HepG2 (cell line): ENCODE results near the gene PEX13.

ENCODE experiments used
- NCOA5 ChIP-seq: sonication (generic); formaldehyde crosslinking; IDR thresholded peaks from 2 replicates; pipeline ENCODE4 v1.4.0; 2020; ENCODE audit warnings: missing genetic modification reagents
- NR2C2 ChIP-seq: sonication (generic); formaldehyde crosslinking; IDR thresholded peaks from 2 replicates; pipeline ENCODE4 v1.4.0; 2020; ENCODE audit warnings: missing genetic modification reagents, mild to moderate bottlenecking, moderate library complexity, borderline replicate concordance
- RAD51 ChIP-seq: fragments of 450-650 bp; IDR thresholded peaks from 2 replicates; pipeline ENCODE4 v1.6.1; 2016; ENCODE audit warnings: borderline replicate concordance
- RARG ChIP-seq: sonication (generic); formaldehyde crosslinking; IDR thresholded peaks from 2 replicates; pipeline ENCODE4 v1.4.0; 2020; ENCODE audit warnings: low read depth, mild to moderate bottlenecking, missing genetic modification reagents
- RFX3 ChIP-seq: IDR thresholded peaks from 2 replicates; pipeline ENCODE4 v1.6.1; 2016; ENCODE audit warnings: missing biosample characterization, missing genetic modification reagents
- SRSF9 ChIP-seq: fragments of 200-400 bp; formaldehyde crosslinking; IDR thresholded peaks from 2 replicates; pipeline ENCODE4 v1.6.1; 2018; ENCODE audit warnings: borderline replicate concordance, mild to moderate bottlenecking, low read depth, low read length; ENCODE audit not compliant: insufficient read depth, poor library complexity, severe bottlenecking
- TBX2 ChIP-seq: sonication (generic); formaldehyde crosslinking; IDR thresholded peaks from 2 replicates; pipeline ENCODE4 v1.5.0; 2020; ENCODE audit warnings: missing genetic modification reagents, mild to moderate bottlenecking, borderline replicate concordance
- WIZ ChIP-seq: sonication (generic); formaldehyde crosslinking; IDR thresholded peaks from 2 replicates; pipeline ENCODE4 v1.5.1; 2020; ENCODE audit warnings: mild to moderate bottlenecking, missing genetic modification reagents
- ZBTB8A ChIP-seq: sonication (generic); formaldehyde crosslinking; IDR thresholded peaks from 2 replicates; pipeline ENCODE4 v1.4.0; 2020; ENCODE audit warnings: mild to moderate bottlenecking, low read depth, missing genetic modification reagents, borderline replicate concordance
- ZNF614 ChIP-seq: IDR thresholded peaks from 2 replicates; pipeline ENCODE4 v1.6.1; 2018; ENCODE audit warnings: missing biosample characterization, missing genetic modification reagents, inconsistent platforms, borderline replicate concordance
- TF ChIP-seq, protein P1 (sequence below): sonication (generic); formaldehyde crosslinking; IDR thresholded peaks from 2 replicates; pipeline ENCODE4 v1.5.1; 2020; ENCODE audit warnings: mild to moderate bottlenecking, missing genetic modification reagents, moderate library complexity
- TF ChIP-seq, protein P2 (sequence below): sonication (generic); formaldehyde crosslinking; IDR thresholded peaks from 2 replicates; pipeline ENCODE4 v1.5.0; 2020; ENCODE audit warnings: mild to moderate bottlenecking, missing genetic modification reagents, moderate library complexity
- TF ChIP-seq, protein P3 (sequence below): sonication (generic); formaldehyde crosslinking; IDR thresholded peaks from 2 replicates; pipeline ENCODE4 v1.4.0; 2020; ENCODE audit warnings: missing genetic modification reagents
- TF ChIP-seq, protein P4 (sequence below): sonication (generic); formaldehyde crosslinking; IDR thresholded peaks from 2 replicates; pipeline ENCODE4 v1.4.0; 2020; ENCODE audit warnings: missing genetic modification reagents, borderline replicate concordance

DNA sequence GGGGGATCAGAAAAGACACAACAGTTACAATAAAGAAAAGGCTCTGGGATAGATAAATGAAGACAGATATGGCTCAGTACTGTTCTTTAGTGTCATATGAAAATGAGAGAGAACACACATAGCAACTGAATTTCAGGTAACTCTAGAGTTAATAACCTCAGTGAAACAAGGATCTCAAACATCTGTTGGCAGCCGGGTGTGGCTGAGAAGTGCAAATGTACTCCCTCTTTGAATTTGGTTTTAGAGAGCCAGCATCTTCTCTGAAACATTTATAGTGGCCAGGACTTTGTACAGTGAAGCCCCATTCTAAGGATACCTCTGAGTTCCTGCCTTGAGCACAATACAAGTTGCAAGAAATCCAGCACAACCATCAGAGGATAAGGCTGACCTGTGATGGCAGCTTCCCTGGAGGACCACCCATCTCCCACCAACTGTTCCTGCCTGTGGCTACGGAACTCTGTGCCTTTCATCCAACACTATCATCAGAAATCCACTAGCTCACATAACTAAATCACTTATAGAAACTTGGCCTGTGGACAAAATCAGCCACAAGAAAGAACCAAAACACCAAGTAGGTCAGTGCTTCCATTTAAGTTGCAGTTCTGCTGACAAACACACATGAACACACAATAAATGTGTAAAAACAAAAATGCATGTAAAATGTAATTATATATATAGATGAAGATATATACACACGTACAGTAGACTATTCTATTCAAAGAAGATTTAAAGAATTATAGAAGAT, 37.3 kb upstream of the PEX13 start:
- no peak for TF ChIP-seq ZBTB8A (CRISPR knock-in tag)
- TF ChIP-seq, protein P1, sequence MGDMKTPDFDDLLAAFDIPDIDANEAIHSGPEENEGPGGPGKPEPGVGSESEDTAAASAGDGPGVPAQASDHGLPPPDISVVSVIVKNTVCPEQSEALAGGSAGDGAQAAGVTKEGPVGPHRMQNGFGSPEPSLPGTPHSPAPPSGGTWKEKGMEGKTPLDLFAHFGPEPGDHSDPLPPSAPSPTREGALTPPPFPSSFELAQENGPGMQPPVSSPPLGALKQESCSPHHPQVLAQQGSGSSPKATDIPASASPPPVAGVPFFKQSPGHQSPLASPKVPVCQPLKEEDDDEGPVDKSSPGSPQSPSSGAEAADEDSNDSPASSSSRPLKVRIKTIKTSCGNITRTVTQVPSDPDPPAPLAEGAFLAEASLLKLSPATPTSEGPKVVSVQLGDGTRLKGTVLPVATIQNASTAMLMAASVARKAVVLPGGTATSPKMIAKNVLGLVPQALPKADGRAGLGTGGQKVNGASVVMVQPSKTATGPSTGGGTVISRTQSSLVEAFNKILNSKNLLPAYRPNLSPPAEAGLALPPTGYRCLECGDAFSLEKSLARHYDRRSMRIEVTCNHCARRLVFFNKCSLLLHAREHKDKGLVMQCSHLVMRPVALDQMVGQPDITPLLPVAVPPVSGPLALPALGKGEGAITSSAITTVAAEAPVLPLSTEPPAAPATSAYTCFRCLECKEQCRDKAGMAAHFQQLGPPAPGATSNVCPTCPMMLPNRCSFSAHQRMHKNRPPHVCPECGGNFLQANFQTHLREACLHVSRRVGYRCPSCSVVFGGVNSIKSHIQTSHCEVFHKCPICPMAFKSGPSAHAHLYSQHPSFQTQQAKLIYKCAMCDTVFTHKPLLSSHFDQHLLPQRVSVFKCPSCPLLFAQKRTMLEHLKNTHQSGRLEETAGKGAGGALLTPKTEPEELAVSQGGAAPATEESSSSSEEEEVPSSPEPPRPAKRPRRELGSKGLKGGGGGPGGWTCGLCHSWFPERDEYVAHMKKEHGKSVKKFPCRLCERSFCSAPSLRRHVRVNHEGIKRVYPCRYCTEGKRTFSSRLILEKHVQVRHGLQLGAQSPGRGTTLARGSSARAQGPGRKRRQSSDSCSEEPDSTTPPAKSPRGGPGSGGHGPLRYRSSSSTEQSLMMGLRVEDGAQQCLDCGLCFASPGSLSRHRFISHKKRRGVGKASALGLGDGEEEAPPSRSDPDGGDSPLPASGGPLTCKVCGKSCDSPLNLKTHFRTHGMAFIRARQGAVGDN, result no peak
- no peak for TF ChIP-seq RFX3 (CRISPR knock-in tag)
- no peak for TF ChIP-seq SRSF9
- TF ChIP-seq, protein P2, sequence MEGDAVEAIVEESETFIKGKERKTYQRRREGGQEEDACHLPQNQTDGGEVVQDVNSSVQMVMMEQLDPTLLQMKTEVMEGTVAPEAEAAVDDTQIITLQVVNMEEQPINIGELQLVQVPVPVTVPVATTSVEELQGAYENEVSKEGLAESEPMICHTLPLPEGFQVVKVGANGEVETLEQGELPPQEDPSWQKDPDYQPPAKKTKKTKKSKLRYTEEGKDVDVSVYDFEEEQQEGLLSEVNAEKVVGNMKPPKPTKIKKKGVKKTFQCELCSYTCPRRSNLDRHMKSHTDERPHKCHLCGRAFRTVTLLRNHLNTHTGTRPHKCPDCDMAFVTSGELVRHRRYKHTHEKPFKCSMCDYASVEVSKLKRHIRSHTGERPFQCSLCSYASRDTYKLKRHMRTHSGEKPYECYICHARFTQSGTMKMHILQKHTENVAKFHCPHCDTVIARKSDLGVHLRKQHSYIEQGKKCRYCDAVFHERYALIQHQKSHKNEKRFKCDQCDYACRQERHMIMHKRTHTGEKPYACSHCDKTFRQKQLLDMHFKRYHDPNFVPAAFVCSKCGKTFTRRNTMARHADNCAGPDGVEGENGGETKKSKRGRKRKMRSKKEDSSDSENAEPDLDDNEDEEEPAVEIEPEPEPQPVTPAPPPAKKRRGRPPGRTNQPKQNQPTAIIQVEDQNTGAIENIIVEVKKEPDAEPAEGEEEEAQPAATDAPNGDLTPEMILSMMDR (CRISPR knock-in tag), result no peak
- TF ChIP-seq, protein P3, sequence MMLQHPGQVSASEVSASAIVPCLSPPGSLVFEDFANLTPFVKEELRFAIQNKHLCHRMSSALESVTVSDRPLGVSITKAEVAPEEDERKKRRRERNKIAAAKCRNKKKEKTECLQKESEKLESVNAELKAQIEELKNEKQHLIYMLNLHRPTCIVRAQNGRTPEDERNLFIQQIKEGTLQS (CRISPR knock-in tag), result no peak
- no peak for TF ChIP-seq RARG (CRISPR knock-in tag)
- TF ChIP-seq, protein P4, sequence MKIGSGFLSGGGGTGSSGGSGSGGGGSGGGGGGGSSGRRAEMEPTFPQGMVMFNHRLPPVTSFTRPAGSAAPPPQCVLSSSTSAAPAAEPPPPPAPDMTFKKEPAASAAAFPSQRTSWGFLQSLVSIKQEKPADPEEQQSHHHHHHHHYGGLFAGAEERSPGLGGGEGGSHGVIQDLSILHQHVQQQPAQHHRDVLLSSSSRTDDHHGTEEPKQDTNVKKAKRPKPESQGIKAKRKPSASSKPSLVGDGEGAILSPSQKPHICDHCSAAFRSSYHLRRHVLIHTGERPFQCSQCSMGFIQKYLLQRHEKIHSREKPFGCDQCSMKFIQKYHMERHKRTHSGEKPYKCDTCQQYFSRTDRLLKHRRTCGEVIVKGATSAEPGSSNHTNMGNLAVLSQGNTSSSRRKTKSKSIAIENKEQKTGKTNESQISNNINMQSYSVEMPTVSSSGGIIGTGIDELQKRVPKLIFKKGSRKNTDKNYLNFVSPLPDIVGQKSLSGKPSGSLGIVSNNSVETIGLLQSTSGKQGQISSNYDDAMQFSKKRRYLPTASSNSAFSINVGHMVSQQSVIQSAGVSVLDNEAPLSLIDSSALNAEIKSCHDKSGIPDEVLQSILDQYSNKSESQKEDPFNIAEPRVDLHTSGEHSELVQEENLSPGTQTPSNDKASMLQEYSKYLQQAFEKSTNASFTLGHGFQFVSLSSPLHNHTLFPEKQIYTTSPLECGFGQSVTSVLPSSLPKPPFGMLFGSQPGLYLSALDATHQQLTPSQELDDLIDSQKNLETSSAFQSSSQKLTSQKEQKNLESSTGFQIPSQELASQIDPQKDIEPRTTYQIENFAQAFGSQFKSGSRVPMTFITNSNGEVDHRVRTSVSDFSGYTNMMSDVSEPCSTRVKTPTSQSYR (CRISPR knock-in tag), result no peak
- no peak for TF ChIP-seq NCOA5 (CRISPR knock-in tag)
- TF ChIP-seq RAD51, result no peak
- no peak for TF ChIP-seq NR2C2 (CRISPR knock-in tag)
- no peak for TF ChIP-seq ZNF614 (CRISPR knock-in tag)
- no peak for TF ChIP-seq WIZ (CRISPR knock-in tag)
- no peak for TF ChIP-seq TBX2 (CRISPR knock-in tag)
